ENCODE results near the gene CARMIL3. TPM values are rescaled to one million over a fixed set of nuclear protein-coding genes. Genes with fewer than 3 reads are reported as not detected.

The CARMIL3 gene
- total RNA-seq, 1 experiment from 2014 or later: not detected

DNA sequence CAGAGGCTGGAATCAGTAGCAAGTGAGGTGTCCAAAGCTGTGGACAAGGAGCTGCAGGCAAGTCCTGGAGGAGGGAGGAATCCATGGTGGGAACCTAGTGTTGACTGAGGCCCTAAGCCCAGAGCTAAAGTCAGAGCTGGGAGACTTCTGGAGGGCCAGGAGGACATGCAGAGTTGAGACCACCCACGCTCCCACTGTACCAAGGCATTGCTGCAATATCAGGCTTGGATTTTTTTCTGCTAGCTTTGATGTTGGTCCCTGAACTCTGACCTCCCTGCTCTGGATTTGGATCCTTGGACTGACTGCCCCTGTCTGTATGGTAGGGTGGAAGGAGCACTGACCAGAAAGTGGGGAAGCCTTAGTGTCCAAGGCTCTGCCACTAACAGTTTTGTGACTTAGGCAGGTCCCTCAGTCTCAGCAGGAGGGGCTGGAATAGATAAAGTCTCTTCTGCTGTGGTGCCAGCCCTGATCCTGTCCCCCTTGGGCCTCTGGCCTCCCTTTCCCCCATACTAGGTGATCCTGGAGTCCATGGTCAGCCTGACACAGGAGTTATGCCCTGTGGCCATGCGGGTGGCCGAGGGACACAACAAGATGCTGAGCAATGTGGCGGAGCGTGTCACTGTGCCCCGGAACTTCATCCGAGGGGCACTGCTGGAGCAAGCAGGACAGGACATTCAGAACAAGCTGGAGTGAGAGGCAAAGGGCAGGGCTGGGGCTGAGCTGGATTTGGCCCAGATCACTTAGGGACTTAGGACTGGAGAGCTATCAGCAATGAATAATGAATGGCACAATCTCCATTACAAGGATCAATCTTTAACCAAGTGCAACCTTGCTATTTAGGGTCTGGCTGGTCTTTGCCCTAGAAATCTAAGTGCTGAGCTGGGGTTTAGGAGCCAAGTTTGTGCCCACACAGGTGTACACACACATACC lies 9.4 kb downstream of the CARMIL3 start:
- intact Hi-C loops (cut with micrococcal nuclease): no loop called here
- ATAC-seq: no peak
- ChIA-PET CTCF (interaction anchor here (1.4 kb wide), 1 partner anchor 47 kb away, joined by 6 read pairs; no protein-coding TSS in a partner anchor), POLR2A (ENCODE audit: unreplicated experiment) (no interaction called here)
- Histone ChIP-seq H3K27me3 (ENCODE audit: low read length) (no peaks in the 10 kb centered on the region), H3K9ac (ENCODE audit: low read length) (no peak overlapping the region), H3K27ac (ENCODE audit: low read length) (no peak overlapping the region), H3K79me2 (ENCODE audit: low read length) (no peaks in the 10 kb centered on the region), H3K9me3 (ENCODE audit: low read length) (no peaks in the 10 kb centered on the region), H3F3A (ENCODE audit: low read length, unreplicated experiment) (no peaks in the 10 kb centered on the region), H3K36me3 (ENCODE audit: low read depth, low read length) (no peaks in the 10 kb centered on the region), H2AFZ (ENCODE audit: low read length) (no peak overlapping the region), H3K9me2 (replicated peaks; ENCODE audit: low read length) (no peaks in the 10 kb centered on the region), H4K20me1 (ENCODE audit: low read length) (no peaks in the 10 kb centered on the region), H3K4me3 (ENCODE audit: low read length) (no peak overlapping the region), H3K4me2 (ENCODE audit: low read length) (no peak overlapping the region), H3K4me1 (ENCODE audit: insufficient read depth, low read length) (no peaks in the 10 kb centered on the region)
- no peak for TF ChIP-seq EZH2 (IDR thresholded peaks at IDR 0.05; ENCODE audit: low read length, unreplicated experiment)
- TF ChIP-seq, protein P1, sequence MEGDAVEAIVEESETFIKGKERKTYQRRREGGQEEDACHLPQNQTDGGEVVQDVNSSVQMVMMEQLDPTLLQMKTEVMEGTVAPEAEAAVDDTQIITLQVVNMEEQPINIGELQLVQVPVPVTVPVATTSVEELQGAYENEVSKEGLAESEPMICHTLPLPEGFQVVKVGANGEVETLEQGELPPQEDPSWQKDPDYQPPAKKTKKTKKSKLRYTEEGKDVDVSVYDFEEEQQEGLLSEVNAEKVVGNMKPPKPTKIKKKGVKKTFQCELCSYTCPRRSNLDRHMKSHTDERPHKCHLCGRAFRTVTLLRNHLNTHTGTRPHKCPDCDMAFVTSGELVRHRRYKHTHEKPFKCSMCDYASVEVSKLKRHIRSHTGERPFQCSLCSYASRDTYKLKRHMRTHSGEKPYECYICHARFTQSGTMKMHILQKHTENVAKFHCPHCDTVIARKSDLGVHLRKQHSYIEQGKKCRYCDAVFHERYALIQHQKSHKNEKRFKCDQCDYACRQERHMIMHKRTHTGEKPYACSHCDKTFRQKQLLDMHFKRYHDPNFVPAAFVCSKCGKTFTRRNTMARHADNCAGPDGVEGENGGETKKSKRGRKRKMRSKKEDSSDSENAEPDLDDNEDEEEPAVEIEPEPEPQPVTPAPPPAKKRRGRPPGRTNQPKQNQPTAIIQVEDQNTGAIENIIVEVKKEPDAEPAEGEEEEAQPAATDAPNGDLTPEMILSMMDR (conservative IDR thresholded peaks at IDR 0.05; ENCODE audit: low read depth, low read length): no peak
- TF ChIP-seq EZH2phosphoT487 (IDR thresholded peaks at IDR 0.05; ENCODE audit: borderline replicate concordance, low read length): no peak
- no peak for DNase-seq
- BruUV-seq (replicated peaks): no TSS peak

DNA sequence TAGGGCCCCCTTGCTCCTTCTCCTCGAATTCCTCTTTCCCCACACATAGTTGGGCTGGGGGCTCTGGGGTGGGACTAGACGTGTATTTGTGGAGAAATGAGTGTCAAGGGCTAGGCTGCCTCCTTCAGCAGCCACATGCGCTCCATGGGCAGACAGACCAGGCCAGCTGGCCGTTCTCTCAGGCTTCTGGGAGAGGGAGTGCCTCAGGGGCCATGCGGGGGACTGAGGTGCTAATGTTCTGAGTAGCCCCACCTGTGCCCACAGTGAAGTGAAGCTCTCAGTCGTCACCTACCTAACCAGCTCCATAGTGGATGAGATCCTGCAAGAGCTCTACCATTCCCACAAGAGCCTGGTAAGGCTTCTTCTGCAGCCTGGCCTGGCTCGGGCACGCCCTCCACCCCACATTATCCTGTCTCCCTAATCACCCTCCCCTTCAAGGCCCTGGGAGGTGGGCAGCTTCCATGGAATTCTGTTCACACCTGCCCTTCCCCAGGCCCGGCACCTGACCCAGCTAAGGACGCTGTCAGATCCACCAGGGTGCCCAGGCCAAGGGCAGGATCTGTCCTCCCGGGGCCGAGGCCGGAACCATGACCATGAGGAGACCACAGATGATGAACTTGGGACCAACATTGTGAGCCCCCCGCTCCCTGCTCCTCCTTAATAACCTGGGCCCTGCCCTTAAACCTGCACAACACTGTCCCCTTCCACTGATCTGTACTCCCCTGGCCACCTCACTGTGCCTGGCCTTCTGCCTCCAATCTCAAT lies 10.6 kb downstream of the CARMIL3 start:
- no peaks in the 10 kb centered on the region for H4K20me1 ChIP-seq (ENCODE audit: low read length)
- no peaks in the 10 kb centered on the region for H3K27me3 ChIP-seq (ENCODE audit: low read length)
- H3K36me3 ChIP-seq (ENCODE audit: low read depth, low read length): no peaks in the 10 kb centered on the region
- DNase-seq (no peak), ATAC-seq (no peak)
- intact Hi-C loops (cut with micrococcal nuclease): no loop called here
- BruUV-seq (replicated peaks): no TSS peak
- CTCF ChIA-PET: no interaction called here
- H3K4me3 ChIP-seq (ENCODE audit: low read length): no peak overlapping the region
- no peak overlapping the region for H3K27ac ChIP-seq (ENCODE audit: low read length)
- no peak overlapping the region for H3K9ac ChIP-seq (ENCODE audit: low read length)
- no peak for TF ChIP-seq EZH2phosphoT487 (IDR thresholded peaks at IDR 0.05; ENCODE audit: borderline replicate concordance, low read length)
- TF ChIP-seq, protein P1 (conservative IDR thresholded peaks at IDR 0.05; ENCODE audit: low read depth, low read length): no peak
- TF ChIP-seq EZH2 (IDR thresholded peaks at IDR 0.05; ENCODE audit: low read length, unreplicated experiment): no peak
- H3K79me2 ChIP-seq (ENCODE audit: low read length): no peaks in the 10 kb centered on the region
- no peaks in the 10 kb centered on the region for H3K4me1 ChIP-seq (ENCODE audit: insufficient read depth, low read length)
- POLR2A ChIA-PET (ENCODE audit: unreplicated experiment): no interaction called here
- H3K9me2 ChIP-seq (replicated peaks; ENCODE audit: low read length): no peaks in the 10 kb centered on the region
- H3K4me2 ChIP-seq (ENCODE audit: low read length): no peak overlapping the region
- H3F3A ChIP-seq (ENCODE audit: low read length, unreplicated experiment): no peaks in the 10 kb centered on the region
- H3K9me3 ChIP-seq (ENCODE audit: low read length): no peaks in the 10 kb centered on the region
- no peak overlapping the region for H2AFZ ChIP-seq (ENCODE audit: low read length)
